Breast epithelium (tissue), 3 donors: ENCODE results near the gene EPB41L1.

Source experiments
- CTCF ChIP-seq, 3 donors: fragments of 450-650 bp; IDR thresholded peaks; one replicate each; pipeline ENCODE4 v1.5.1; 2016 to 2017; ENCODE audit warnings: antibody characterized with exemption in 3 of 3, mild to moderate bottlenecking in 3 of 3, moderate library complexity in 3 of 3
- POLR2AphosphoS5 ChIP-seq, 3 donors: sonication (generic); formaldehyde crosslinking; IDR thresholded peaks; one replicate each; pipeline ENCODE4 v1.6.1; 2017; ENCODE audit warnings: antibody characterized with exemption in 3 of 3

- no peak for TF ChIP-seq CTCF (IDR thresholded peaks at IDR 0.05)
- TF ChIP-seq POLR2AphosphoS5 (IDR thresholded peaks at IDR 0.05): no peak
Measured at GRCh38 chr20:36254076-36254475, 99.5 kb downstream of the EPB41L1 start.
